Gastrocnemius medialis (tissue), 4 donors: ENCODE measurements around the gene EHBP1L1.

Experiments used
- CTCF ChIP-seq, 5 experiments: fragments of 450-650 bp in 3 of 5; fragments of 200-600 bp in 2 of 5; sonication (generic) in 2 of 5; IDR thresholded peaks in 4 of 5; conservative IDR thresholded peaks in 1 of 5; 1 replicate in 4 of 5; 2 replicates in 1 of 5; pipeline ENCODE4 v1.5.1; 2016 to 2019; ENCODE audit warnings: antibody characterized with exemption in 5 of 5, mild to moderate bottlenecking in 3 of 5, moderate library complexity in 3 of 5
- POLR2A ChIP-seq, 2 donors: fragments of 450-650 bp; IDR thresholded peaks; one replicate each; pipeline ENCODE4 v1.6.1; 2017; ENCODE audit warnings: antibody characterized with exemption in 2 of 2, mild to moderate bottlenecking in 2 of 2, moderate library complexity in 2 of 2

- TF ChIP-seq CTCF (IDR thresholded peaks at IDR 0.05 in 4 of 5, conservative IDR thresholded peaks at IDR 0.05 in 1 of 5) (no peak), POLR2A (IDR thresholded peaks at IDR 0.05) (no peak)
Measured at GRCh38 chr11:65563601-65564000, 12.3 kb upstream of the EHBP1L1 start.
